ENCODE measurements around the gene USHBP1.

The USHBP1 gene

DNA sequence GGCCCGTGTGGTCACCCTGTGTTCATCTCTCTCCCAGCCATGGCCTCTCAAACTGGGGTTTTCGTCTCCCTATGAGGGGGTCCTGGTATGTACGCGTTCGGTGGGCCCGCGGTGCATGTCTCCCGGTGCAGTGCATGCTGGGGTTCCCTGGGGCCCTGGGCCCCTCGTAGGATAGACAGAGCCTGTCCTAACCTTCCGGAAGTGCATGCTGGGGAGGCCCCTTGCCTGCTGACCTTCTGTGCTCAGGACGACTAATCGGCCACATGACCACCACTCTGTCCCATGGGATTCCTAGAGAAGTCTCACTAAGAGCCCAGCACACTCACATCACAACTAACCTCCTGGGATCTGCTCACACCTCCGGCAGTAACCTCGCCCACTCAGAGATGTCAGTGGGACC, 54.2 kb downstream of the USHBP1 start:
- H3K4me3 ChIP-seq (replicated peaks; ENCODE audit: low read depth, low read length), result no peak overlapping the region
- DNase-seq (ENCODE audit: extremely low read depth, low read depth), result no peak
- TF ChIP-seq, protein P1, sequence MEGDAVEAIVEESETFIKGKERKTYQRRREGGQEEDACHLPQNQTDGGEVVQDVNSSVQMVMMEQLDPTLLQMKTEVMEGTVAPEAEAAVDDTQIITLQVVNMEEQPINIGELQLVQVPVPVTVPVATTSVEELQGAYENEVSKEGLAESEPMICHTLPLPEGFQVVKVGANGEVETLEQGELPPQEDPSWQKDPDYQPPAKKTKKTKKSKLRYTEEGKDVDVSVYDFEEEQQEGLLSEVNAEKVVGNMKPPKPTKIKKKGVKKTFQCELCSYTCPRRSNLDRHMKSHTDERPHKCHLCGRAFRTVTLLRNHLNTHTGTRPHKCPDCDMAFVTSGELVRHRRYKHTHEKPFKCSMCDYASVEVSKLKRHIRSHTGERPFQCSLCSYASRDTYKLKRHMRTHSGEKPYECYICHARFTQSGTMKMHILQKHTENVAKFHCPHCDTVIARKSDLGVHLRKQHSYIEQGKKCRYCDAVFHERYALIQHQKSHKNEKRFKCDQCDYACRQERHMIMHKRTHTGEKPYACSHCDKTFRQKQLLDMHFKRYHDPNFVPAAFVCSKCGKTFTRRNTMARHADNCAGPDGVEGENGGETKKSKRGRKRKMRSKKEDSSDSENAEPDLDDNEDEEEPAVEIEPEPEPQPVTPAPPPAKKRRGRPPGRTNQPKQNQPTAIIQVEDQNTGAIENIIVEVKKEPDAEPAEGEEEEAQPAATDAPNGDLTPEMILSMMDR (IDR thresholded peaks at IDR 0.05; ENCODE audit: low read depth, low read length, missing control alignments), result no peak

DNA sequence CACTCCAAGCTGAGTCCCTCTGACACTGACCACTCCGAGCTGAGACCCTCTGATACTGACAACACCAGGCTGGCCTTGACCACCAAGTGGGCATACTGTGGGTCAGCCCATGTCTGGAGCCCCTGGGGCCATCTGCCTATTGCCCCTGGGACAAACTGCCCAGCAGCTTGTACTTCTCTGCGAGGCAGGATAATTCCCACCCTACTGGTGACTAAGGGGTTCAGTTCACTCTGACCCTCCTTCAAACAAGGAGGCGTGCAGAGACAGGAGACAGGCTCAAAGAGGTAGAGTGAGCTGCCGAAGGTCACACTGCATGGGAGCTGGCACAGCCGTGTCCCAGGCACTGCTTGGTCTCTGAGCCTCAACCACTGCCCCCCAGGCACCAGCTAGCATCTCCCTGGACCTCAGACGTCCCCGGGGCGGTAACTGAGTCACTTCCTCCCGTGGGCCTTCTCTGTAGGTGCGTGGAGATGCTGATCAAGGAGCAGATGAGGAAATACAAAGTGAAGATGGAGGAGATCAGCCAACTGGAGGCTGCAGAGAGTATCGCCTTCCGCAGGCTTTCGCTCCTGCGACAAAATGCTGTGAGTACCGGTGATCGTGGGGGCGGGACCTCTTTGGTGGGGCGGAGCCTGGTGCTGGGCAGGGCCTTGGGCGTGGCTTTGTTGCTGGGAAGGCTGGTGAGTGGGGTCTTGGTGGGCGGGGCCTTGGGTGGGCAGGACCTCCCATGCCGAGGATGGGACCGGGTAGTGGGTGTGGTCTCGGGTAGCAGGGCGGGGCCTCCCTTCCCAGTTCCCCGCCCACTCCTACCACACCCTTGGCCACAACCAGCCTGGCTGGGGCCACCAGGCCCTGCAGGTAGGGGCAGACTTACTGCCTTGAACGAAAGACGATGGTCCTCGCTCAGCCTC, 55.2 kb downstream of the USHBP1 start:
- TF ChIP-seq, protein P1 (IDR thresholded peaks at IDR 0.05; ENCODE audit: low read depth, low read length, missing control alignments), result no peak
- H3K4me3 ChIP-seq (replicated peaks; ENCODE audit: low read depth, low read length), result no peak overlapping the region
- DNase-seq (ENCODE audit: extremely low read depth, low read depth), result no peak

DNA sequence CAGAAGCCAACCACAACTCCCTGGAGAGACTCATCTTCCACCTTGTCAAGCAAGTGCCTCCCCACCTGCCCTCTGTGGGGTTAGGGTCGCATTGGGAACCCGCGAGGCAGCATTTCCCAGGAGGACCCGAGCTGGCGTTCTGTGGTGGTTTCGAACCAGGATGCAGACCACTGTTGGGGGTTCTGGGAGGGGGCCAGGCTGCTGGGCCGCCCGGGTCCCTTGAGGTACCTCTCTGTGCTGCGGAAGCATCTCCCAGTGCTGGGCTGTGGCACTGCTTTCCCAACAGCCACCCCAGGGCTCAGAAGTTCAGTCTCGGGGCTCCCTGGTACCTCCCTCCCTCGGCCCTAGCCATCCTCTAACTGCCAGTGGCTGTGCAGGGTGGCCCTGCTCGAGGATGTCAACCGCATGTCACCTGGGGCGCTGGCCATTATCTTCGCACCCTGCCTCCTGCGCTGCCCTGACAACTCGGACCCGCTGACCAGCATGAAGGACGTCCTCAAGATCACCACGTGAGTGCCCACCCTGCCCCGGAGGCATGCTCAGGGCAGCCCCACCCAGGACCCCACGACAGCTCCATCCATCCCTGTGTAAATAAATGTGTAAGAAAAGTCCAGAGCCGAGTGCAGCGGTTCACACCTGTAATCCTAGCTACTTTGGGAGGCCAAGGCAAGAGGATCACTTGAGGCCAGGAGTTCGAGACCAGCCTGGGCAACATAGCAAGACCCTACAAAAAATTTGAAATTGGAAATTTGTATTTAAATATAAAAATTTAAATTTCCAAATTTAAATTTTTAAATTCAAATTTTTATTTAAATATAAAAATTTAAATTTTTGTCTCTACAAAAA, 57.6 kb downstream of the USHBP1 start:
- DNase-seq (ENCODE audit: extremely low read depth, low read depth), result no peak
- TF ChIP-seq, protein P1 (IDR thresholded peaks at IDR 0.05; ENCODE audit: low read depth, low read length, missing control alignments), result no peak

DNA sequence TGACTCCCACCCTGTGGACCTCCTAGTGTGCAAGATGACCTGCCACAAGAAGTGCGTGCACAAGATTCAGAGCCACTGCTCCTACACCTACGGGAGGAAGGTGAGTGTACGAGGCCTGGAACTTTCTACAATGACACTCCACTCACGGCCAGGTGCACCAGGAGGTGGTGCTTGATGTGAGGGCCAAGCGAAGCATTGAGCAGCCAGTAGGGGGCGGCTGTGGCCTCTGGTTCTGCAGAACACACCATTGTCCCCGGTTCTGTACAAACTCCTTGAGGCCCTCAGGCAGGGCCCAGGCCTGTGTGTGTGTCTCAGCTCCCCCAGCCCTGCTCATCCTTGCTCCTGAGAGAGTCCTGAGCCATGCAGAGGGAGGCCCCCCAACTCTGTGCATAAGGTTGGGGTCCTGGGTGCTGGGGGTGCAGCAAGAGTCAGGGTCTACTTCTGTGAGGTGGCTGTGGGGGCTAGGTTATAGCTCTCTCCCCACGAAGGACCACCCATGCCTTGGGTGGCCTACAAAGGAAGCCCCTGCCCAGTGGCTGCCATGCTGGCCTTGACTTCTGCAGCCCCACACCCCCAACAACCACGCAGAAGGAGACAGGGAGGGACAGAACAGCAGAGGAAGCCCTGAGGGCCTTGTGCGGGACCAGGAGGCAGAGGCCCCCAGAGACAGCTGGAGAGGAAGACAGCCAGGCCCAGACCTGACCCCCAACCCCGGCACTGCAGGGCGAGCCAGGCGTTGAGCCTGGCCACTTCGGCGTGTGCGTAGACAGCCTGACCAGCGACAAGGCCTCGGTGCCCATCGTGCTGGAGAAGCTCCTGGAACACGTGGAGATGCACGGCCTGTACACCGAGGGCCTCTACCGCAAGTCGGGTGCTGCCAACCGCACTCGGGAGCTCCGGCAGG, 59.1 kb downstream of the USHBP1 start:
- TF ChIP-seq, protein P1 (IDR thresholded peaks at IDR 0.05; ENCODE audit: low read depth, low read length, missing control alignments), result peak; percentile 74
- no peak for DNase-seq (ENCODE audit: extremely low read depth, low read depth)
- no peak overlapping the region for H3K4me3 ChIP-seq (replicated peaks; ENCODE audit: low read depth, low read length)

More for the DNA sequence above, 57.6 kb downstream of the USHBP1 start:
- no peak overlapping the region for H3K4me3 ChIP-seq (replicated peaks; ENCODE audit: low read depth, low read length)

DNA sequence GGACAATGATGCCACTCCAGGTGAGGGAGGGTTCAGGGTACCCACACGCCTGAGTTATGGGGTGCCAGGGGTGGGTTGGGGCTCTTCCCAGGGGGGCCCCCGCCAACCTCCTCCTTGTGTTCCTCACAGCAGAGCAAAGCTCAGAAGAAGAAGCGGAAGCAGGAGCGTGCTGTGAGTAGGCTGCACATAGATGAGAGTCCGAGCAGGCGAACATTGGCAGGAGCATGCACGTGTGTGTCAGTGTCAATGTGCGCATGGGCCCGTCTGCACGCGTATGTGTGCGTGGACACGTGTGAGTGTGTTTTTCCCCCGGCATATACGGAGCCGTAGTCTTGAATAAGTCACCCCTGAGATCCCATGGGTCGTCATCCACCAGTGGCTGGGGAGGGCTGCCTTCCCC, 61.8 kb downstream of the USHBP1 start:
- H3K4me3 ChIP-seq (replicated peaks; ENCODE audit: low read depth, low read length), result no peak overlapping the region
- TF ChIP-seq, protein P1 (IDR thresholded peaks at IDR 0.05; ENCODE audit: low read depth, low read length, missing control alignments), result no peak
- DNase-seq (ENCODE audit: extremely low read depth, low read depth), result no peak

DNA sequence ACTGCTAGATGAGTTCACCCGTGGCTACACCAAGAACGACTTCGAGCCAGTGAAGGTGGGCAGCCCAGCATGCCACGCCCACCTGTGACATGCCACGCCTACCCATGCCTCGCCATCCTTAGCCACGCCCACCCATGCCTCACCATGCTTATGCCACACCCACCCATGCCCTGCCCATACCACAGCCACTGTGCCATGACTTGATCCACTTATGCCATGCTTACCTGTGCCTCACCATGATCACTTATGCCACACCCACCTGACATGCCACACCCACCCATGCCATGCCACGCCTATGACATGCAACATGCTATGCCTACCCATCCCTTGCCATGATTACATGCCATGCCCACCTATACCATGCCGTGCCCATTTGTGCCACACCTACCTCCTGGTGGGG, 62.3 kb downstream of the USHBP1 start:
- TF ChIP-seq, protein P1 (IDR thresholded peaks at IDR 0.05; ENCODE audit: low read depth, low read length, missing control alignments), result no peak
- no peak for DNase-seq (ENCODE audit: extremely low read depth, low read depth)
- no peak overlapping the region for H3K4me3 ChIP-seq (replicated peaks; ENCODE audit: low read depth, low read length)
